Astrocyte of the cerebellum (primary cell): ENCODE measurements around the gene TOGARAM2.

Experiments used
- DNase-seq: peaks from one replicate; pipeline ENCODE4 v3.0.0-alpha.2; 2011; ENCODE audit warnings: low read depth
- H3K4me3 ChIP-seq: 2 replicates; pipeline ENCODE4 v1.5.1; 2011; ENCODE audit warnings: mild to moderate bottlenecking, low read depth, low read length, moderate library complexity
- in situ Hi-C: cut with HindIII; loops from 2 replicates; pipeline ENCODE4 v1.10.0; 2017; ENCODE audit warnings: low sequenced_read_pairs
- TF ChIP-seq, protein P1 (sequence below): IDR thresholded peaks from 2 replicates; pipeline ENCODE4 v1.5.1; 2012; ENCODE audit warnings: low read length, low read depth, moderate library complexity, mild to moderate bottlenecking; ENCODE audit errors: missing control alignments

TOGARAM2 gene

GRCh38 chr2:28981016-28981441, at the start of gene TOGARAM2:
Gene TOGARAM2 (plus strand): TSS chr2:28981298. CDS start chr2:28994835, 13,537 bp downstream.
- in situ Hi-C loops = no loop called here
- TF ChIP-seq, protein P1, sequence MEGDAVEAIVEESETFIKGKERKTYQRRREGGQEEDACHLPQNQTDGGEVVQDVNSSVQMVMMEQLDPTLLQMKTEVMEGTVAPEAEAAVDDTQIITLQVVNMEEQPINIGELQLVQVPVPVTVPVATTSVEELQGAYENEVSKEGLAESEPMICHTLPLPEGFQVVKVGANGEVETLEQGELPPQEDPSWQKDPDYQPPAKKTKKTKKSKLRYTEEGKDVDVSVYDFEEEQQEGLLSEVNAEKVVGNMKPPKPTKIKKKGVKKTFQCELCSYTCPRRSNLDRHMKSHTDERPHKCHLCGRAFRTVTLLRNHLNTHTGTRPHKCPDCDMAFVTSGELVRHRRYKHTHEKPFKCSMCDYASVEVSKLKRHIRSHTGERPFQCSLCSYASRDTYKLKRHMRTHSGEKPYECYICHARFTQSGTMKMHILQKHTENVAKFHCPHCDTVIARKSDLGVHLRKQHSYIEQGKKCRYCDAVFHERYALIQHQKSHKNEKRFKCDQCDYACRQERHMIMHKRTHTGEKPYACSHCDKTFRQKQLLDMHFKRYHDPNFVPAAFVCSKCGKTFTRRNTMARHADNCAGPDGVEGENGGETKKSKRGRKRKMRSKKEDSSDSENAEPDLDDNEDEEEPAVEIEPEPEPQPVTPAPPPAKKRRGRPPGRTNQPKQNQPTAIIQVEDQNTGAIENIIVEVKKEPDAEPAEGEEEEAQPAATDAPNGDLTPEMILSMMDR = no peak
- H3K4me3 ChIP-seq = no peak within 1 kb of the TSS
- DNase-seq = no peak

- TF ChIP-seq, protein P1 = no peak
- in situ Hi-C loops = no loop called here
- no peak for DNase-seq
- no peak overlapping the region for H3K4me3 ChIP-seq
Observed at GRCh38 chr2:28934769-28935168, 46.3 kb upstream of the TOGARAM2 start.

DNA sequence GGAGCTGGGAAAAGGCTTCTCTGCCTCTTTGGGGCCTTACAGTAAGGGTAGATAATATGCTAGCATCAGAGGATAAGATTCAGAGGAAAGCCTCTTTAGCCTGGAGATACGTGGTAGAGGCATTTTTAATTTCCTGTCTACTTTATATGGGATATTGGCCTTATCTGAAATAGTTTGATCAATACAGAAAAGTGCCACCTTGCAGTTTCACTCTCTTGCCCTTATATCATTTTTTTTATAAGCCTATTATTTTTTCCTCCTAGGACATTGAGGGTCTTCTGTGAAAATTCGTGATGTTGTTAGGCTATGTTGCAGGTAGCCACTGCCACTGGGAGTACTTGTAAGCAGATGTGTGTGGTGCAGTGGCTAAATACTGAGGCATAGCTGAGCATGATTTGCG, 40.1 kb upstream of the TOGARAM2 start:
- in situ Hi-C loops = no loop called here
- no peak for DNase-seq
- TF ChIP-seq, protein P1 = no peak
- H3K4me3 ChIP-seq = no peak overlapping the region

DNA sequence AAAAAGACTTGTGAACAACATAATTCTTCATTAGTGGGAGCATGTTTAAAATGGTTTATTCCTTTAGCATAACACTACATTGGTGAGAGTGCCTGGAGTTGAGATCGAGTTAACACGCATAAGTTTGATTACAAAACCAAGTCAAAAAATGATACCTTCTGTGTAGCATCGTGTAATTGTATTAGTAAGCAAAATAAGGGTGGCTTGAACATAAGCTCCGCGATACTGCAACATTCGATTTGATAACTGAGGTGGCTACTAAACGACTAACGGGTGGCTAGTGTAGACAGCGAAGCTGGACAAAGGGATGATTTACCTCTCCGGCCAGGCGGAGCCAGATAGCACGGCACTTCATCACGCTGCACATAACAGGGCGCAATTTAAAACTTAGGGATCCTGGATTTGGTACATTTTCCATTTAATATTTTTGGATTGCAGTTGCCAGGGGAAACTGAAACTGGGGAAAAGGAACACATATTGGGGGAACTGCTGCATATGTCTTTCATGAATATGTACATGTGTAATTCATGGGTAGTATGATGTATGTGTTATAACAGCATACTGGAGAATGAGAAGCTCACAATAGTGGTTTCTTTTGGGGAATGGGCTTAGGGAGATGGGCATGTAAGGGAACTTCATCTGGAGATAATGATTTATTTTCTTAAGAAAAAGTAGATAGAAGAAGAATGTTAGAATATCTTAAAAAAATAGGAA, 36.4 kb upstream of the TOGARAM2 start:
- TF ChIP-seq, protein P1 = no peak
- no peak overlapping the region for H3K4me3 ChIP-seq
- DNase-seq = no peak
- in situ Hi-C loops = no loop called here

DNA sequence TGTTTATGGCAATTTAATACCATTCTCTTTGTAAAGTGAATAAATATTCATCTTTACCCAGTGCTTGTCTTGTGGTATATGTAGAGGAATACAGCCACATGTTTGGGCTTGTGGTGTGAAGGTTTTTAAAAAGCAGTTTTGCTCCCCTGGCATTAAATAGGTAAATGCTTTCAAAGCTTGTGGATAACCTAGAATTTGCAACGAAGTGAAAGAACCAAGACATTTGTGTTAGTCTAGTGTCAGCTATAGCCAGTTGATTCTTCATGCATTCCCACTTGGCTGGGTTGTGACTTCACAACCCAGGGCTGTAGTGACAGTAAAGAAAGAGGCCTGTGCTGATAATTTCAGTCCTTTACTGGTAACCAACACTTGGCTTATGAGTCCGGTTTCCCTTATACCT, 32.9 kb upstream of the TOGARAM2 start:
- H3K4me3 ChIP-seq = no peak overlapping the region
- in situ Hi-C loops = no loop called here
- TF ChIP-seq, protein P1 = no peak
- no peak for DNase-seq

GRCh38 chr2:28949190-28949589, 31.9 kb upstream of the TOGARAM2 start:
- in situ Hi-C loops = no loop called here
- DNase-seq = no peak
- TF ChIP-seq, protein P1 = no peak
- no peak overlapping the region for H3K4me3 ChIP-seq
